ENCODE results near the gene BABAM2. TPM values are rescaled to one million over a fixed set of nuclear protein-coding genes. Genes with fewer than 3 reads are reported as not detected.

The BABAM2 gene
- total and polyA plus RNA-seq, 9 of the 15 experiments (the other 6 are each of a cell fraction or from before 2014, with no cell fraction given) = 10.9 to 37.4 (median 25.6) TPM

DNA sequence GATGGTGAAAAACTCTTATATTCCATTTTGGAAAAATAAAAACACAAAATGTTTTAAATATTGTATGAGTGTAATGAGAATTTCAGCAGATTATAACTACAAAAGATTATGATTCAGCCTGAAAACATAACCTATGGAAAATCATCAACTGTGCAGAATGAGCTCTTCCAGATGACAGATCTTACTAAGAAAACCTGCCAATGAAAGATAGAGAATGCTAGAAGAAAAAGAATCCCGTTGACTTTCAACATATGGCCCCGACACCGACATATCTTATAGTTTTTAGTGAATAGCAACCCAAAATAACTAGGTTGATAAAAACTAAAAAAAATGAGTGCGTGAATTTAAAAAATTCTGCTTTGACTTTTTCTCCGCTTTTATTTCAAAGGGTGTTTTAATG is 178.0 kb downstream of the BABAM2 start:
- no peaks in the 10 kb centered on the region; a peak in 1 of 5 replicates for H3K4me1 ChIP-seq (replicated peaks in 1 of 2; ENCODE audit: control insufficient read depth in 2 of 2, insufficient read depth in 2 of 2, low read length in 2 of 2)
- in situ Hi-C loops (cut with MboI) = no loop called here
- no peak for DNase-seq (ENCODE audit: extremely low read depth in 1 of 4, low spot score in 3 of 4)
- no peaks in the 10 kb centered on the region for H3K36me3 ChIP-seq (ENCODE audit: control insufficient read depth, insufficient read depth, low read length)
- ATAC-seq = no peak
- no peaks in the 10 kb centered on the region for H3K79me2 ChIP-seq (ENCODE audit: control insufficient read depth, insufficient read depth, low read length)
- no peaks in the 10 kb centered on the region for H3K9me1 ChIP-seq (ENCODE audit: control insufficient read depth, insufficient read depth, low read length)
- ChIA-PET POLR2A (no interaction called here), CTCF (ENCODE audit: low intra/inter-chr PET ratio) (no interaction called here)
- BruUV-seq (replicated peaks) = no TSS peak
- H3K27me3 ChIP-seq (ENCODE audit: control insufficient read depth in 2 of 2, insufficient read depth in 2 of 2, low read length in 2 of 2) = no peaks in the 10 kb centered on the region
- no peak overlapping the region for H2AFZ ChIP-seq (ENCODE audit: low read depth, low read length)
- TF ChIP-seq ZBED1 (IDR thresholded peaks at IDR 0.05) = no peak
- no peak for TF ChIP-seq TAF1 (IDR thresholded peaks at IDR 0.05; ENCODE audit: control insufficient read depth, extremely low read depth, insufficient read depth, low read length, severe bottlenecking)
- no peak for TF ChIP-seq CEBPB (tag; IDR thresholded peaks at IDR 0.05)
- TF ChIP-seq WHSC1 (IDR thresholded peaks at IDR 0.05; ENCODE audit: low read length) = no peak
- TF ChIP-seq RFX5 (IDR thresholded peaks at IDR 0.05; ENCODE audit: low read depth, low read length) = no peak
- TF ChIP-seq ILF3 (IDR thresholded peaks at IDR 0.05; ENCODE audit: borderline replicate concordance) = no peak
- TF ChIP-seq SPI1 (IDR thresholded peaks at IDR 0.05; ENCODE audit: borderline replicate concordance, low read depth, low read length) = no peak
- H3K9me3 ChIP-seq (replicated peaks; ENCODE audit: control insufficient read depth, insufficient read depth, low read depth, low read length) = no peaks in the 10 kb centered on the region
- 66% methylated on average over 5 of the region's 5 CpGs for WGBS (ENCODE audit: insufficient coverage, low coverage, missing lambda C conversion rate)
- H4K20me1 ChIP-seq (replicated peaks; ENCODE audit: control insufficient read depth, insufficient read depth, low read length) = no peaks in the 10 kb centered on the region
- H3K4me3 ChIP-seq = no peak overlapping the region
- no peak for FAIRE-seq
- intact Hi-C loops (cut with micrococcal nuclease) = no loop called here
- H3K9ac ChIP-seq (ENCODE audit: insufficient read depth in 1 of 2, low read depth in 2 of 2, low read length in 2 of 2) = no peak overlapping the region
- no peak overlapping the region for H3K4me2 ChIP-seq (ENCODE audit: insufficient read depth, low read length)
- no peak overlapping the region for H3K27ac ChIP-seq (ENCODE audit: extremely low read depth, low read depth, low read length)

DNA sequence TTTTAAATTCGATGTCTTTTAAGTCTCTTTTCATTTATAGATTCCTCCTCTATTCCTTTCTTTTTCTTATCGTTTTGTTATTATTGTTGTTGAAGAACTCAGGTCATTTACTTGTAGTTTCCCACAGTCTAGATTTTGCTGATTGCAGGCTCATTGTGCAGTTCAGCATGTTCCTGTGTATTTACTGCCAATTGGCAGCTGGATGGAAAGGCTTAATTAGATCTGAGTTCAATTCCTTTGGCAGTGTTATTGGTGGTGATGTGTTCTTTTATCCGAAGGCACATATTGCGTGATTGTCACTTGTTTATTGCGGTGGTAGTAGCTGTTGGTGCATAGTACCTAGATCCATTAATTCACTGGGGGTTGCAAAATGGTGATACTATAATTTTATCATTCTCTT is 180.7 kb downstream of the BABAM2 start:
- no peak for DNase-seq (ENCODE audit: extremely low read depth in 1 of 4, low spot score in 3 of 4)

More for the DNA sequence above, 180.7 kb downstream of the BABAM2 start:
- CTCF ChIA-PET (ENCODE audit: low intra/inter-chr PET ratio) = no interaction called here
- intact Hi-C loops (cut with micrococcal nuclease) (no loop called here), in situ Hi-C loops (cut with MboI) (no loop called here)
- TF ChIP-seq TOE1 (IDR thresholded peaks at IDR 0.05; ENCODE audit: borderline replicate concordance) (no peak), TOE1 (CRISPR knock-in tag; IDR thresholded peaks at IDR 0.05; ENCODE audit: borderline replicate concordance, low read depth) (no peak), TCFL5 (CRISPR knock-in tag; conservative IDR thresholded peaks at IDR 0.05) (no peak)
- Histone ChIP-seq H2AFZ (ENCODE audit: low read depth, low read length) (no peak overlapping the region), H3K36me3 (ENCODE audit: control insufficient read depth, insufficient read depth, low read length) (no peaks in the 10 kb centered on the region), H3K79me2 (ENCODE audit: control insufficient read depth, insufficient read depth, low read length) (no peaks in the 10 kb centered on the region), H3K4me2 (ENCODE audit: insufficient read depth, low read length) (no peak overlapping the region), H3K9me3 (replicated peaks; ENCODE audit: control insufficient read depth, insufficient read depth, low read depth, low read length) (no peaks in the 10 kb centered on the region), H3K27ac (ENCODE audit: extremely low read depth, low read depth, low read length) (no peak overlapping the region), H3K9ac (ENCODE audit: insufficient read depth in 1 of 2, low read depth in 2 of 2, low read length in 2 of 2) (no peak overlapping the region), H3K27me3 (ENCODE audit: control insufficient read depth in 2 of 2, insufficient read depth in 2 of 2, low read length in 2 of 2) (no peaks in the 10 kb centered on the region), H3K4me3 (no peak overlapping the region), H3K4me1 (replicated peaks in 1 of 2; ENCODE audit: control insufficient read depth in 2 of 2, insufficient read depth in 2 of 2, low read length in 2 of 2) (no peaks in the 10 kb centered on the region; a peak in 1 of 5 replicates), H4K20me1 (replicated peaks; ENCODE audit: control insufficient read depth, insufficient read depth, low read length) (no peaks in the 10 kb centered on the region), H3K9me1 (ENCODE audit: control insufficient read depth, insufficient read depth, low read length) (no peaks in the 10 kb centered on the region)
- POLR2A ChIA-PET = interaction anchor here (0.7 kb wide), 1 partner anchor 388 kb away, joined by 3 read pairs; no protein-coding TSS in a partner anchor
- ATAC-seq = no peak
- WGBS (ENCODE audit: insufficient coverage, low coverage, missing lambda C conversion rate) = 11% methylated on average over 5 of the region's 5 CpGs
- BruUV-seq (replicated peaks) = no TSS peak
- FAIRE-seq = no peak
